ENCODE results near the gene CROCC2. TPM values are rescaled to one million over a fixed set of nuclear protein-coding genes. Genes with fewer than 3 reads are reported as not detected.

The CROCC2 gene
- total RNA-seq, 1 donor from 2014 or later, result not detected

GRCh38 chr2:240960309-240960970 lies 54.3 kb downstream of the CROCC2 start:
- no peaks in the 10 kb centered on the region for H3K36me3 ChIP-seq

GRCh38 chr2:240960971-240961876 lies 55.1 kb downstream of the CROCC2 start:
- no peak for TF ChIP-seq CTCF (IDR thresholded peaks at IDR 0.05; ENCODE audit: borderline replicate concordance)
- no peak overlapping the region for H3K27ac ChIP-seq (replicated peaks)
- no peaks in the 10 kb centered on the region for H3K9me3 ChIP-seq (replicated peaks)
- H3K36me3 ChIP-seq, result no peaks in the 10 kb centered on the region
- peaks cover 51% of the 10 kb centered on the region for H3K4me1 ChIP-seq
- intact Hi-C loops (cut with micrococcal nuclease), result no loop called here
- H3K27me3 ChIP-seq (ENCODE audit: low read depth), result no peaks in the 10 kb centered on the region
- DNase-seq, result no peak
- H3K4me3 ChIP-seq, result no peak overlapping the region

More at GRCh38 chr2:240960309-240960970, 54.3 kb downstream of the CROCC2 start:
- intact Hi-C loops (cut with micrococcal nuclease), result no loop called here
- DNase-seq, result peak; percentile 69
- no peak overlapping the region for H3K27ac ChIP-seq (replicated peaks)
- H3K4me1 ChIP-seq, result peaks cover 44% of the 10 kb centered on the region
- no peaks in the 10 kb centered on the region for H3K27me3 ChIP-seq (ENCODE audit: low read depth)
- H3K9me3 ChIP-seq (replicated peaks), result no peaks in the 10 kb centered on the region
- H3K4me3 ChIP-seq, result no peak overlapping the region
- no peak for TF ChIP-seq CTCF (IDR thresholded peaks at IDR 0.05; ENCODE audit: borderline replicate concordance)

- Histone ChIP-seq H3K4me3 (peak overlapping the region; percentile 25), H3K36me3 (no peaks in the 10 kb centered on the region), H3K27me3 (ENCODE audit: low read depth) (no peaks in the 10 kb centered on the region), H3K4me1 (peaks cover 51% of the 10 kb centered on the region), H3K9me3 (replicated peaks) (no peaks in the 10 kb centered on the region), H3K27ac (replicated peaks) (peak overlapping the region; percentile 16)
- intact Hi-C loops (cut with micrococcal nuclease), result no loop called here
- DNase-seq, result no peak
- no peak for TF ChIP-seq CTCF (IDR thresholded peaks at IDR 0.05; ENCODE audit: borderline replicate concordance)
These were observed 55.8 kb downstream of the CROCC2 start for GRCh38 chr2:240961910-240962299.

- H3K9me3 ChIP-seq (replicated peaks), result no peaks in the 10 kb centered on the region
- intact Hi-C loops (cut with micrococcal nuclease), result no loop called here
- DNase-seq, result peak; percentile 9
- H3K27ac ChIP-seq (replicated peaks), result peak overlapping the region; percentile 16
- no peaks in the 10 kb centered on the region for H3K36me3 ChIP-seq
- no peaks in the 10 kb centered on the region for H3K27me3 ChIP-seq (ENCODE audit: low read depth)
- H3K4me3 ChIP-seq, result peak overlapping the region; percentile 25
- peaks cover 50% of the 10 kb centered on the region for H3K4me1 ChIP-seq
- TF ChIP-seq CTCF (IDR thresholded peaks at IDR 0.05; ENCODE audit: borderline replicate concordance), result no peak
These were observed 56.3 kb downstream of the CROCC2 start for GRCh38 chr2:240962300-240963064.
